Breast epithelium (tissue), 4 donors: ENCODE results near the gene HDAC4. TPM values are rescaled to one million over a fixed set of nuclear protein-coding genes. Genes with fewer than 3 reads are reported as not detected.

ENCODE experiments used
- DNase-seq, 2 donors: peaks; one replicate each; pipeline ENCODE4 v3.0.0-alpha.2; 2019; ENCODE audit warnings: low spot score in 2 of 2
- H3K27ac ChIP-seq, 2 donors: fragments of 200-600 bp; sonication (generic) in 1 of 2; one replicate each; pipeline ENCODE4 v1.5.1; 2016 to 2019; ENCODE audit warnings: mild to moderate bottlenecking in 1 of 2
- H3K27me3 ChIP-seq, 2 donors: fragments of 200-600 bp; sonication (generic) in 1 of 2; one replicate each; pipeline versions ENCODE4 v1.5.1 to v1.6.0; 2017 to 2019; ENCODE audit warnings: control low read depth in 1 of 2, mild to moderate bottlenecking in 1 of 2
- H3K36me3 ChIP-seq: fragments of 200-600 bp; one replicate; pipeline ENCODE4 v1.5.1; 2019
- H3K4me1 ChIP-seq, 2 donors: fragments of 200-600 bp; sonication (generic); one replicate each; pipeline ENCODE4 v1.5.1; 2016 to 2019; ENCODE audit warnings: control low read depth in 1 of 2
- H3K4me3 ChIP-seq, 3 donors: fragments of 200-600 bp; sonication (generic); 1 replicate in 2 of 3; 2 replicates in 1 of 3; pipeline ENCODE4 v1.5.1; 2016 to 2019; ENCODE audit warnings: mild to moderate bottlenecking in 3 of 3, moderate library complexity in 2 of 3
- H3K9me3 ChIP-seq, 2 donors: fragments of 200-600 bp; sonication (generic) in 1 of 2; one replicate each; pipeline ENCODE4 v1.5.1; 2016 to 2019; ENCODE audit warnings: control low read depth in 1 of 2
- POLR2A ChIP-seq: fragments of 450-650 bp; IDR thresholded peaks from one replicate; pipeline ENCODE4 v1.6.1; 2016; ENCODE audit warnings: antibody characterized with exemption, mild to moderate bottlenecking, moderate library complexity
- POLR2AphosphoS5 ChIP-seq, 3 donors: sonication (generic); formaldehyde crosslinking; IDR thresholded peaks; one replicate each; pipeline ENCODE4 v1.6.1; 2017; ENCODE audit warnings: antibody characterized with exemption in 3 of 3
- intact Hi-C: fragments of 100-400 bp; cut with DNase I; formaldehyde crosslinking; loops from one replicate; pipeline ENCODE4 v1.15.1; 2023; ENCODE audit warnings: low total_unique reads
- total RNA-seq, 3 donors: library from RNA; depleted of rRNA; stranded (reverse); fragments of >200 nt; gene quantifications; one replicate each; pipeline ENCODE4 v1.1.0, GENCODE V29; 2016
- TF ChIP-seq, protein P1 (sequence below), 3 donors: fragments of 450-650 bp; IDR thresholded peaks; one replicate each; pipeline ENCODE4 v1.5.1; 2016 to 2017; ENCODE audit warnings: antibody characterized with exemption in 3 of 3, mild to moderate bottlenecking in 3 of 3, moderate library complexity in 3 of 3

HDAC4 gene
- total RNA-seq, 3 donors from 2014 or later, result 20.3 to 36.0 (median 32.8) TPM

GRCh38 chr2:239125726-239126675, 274.8 kb downstream of the HDAC4 start:
- H3K27me3 ChIP-seq, result no peaks in the 10 kb centered on the region
- DNase-seq, result no peak
- H3K4me1 ChIP-seq, result no peaks in the 10 kb centered on the region
- no peak overlapping the region for H3K27ac ChIP-seq
- H3K9me3 ChIP-seq, result no peaks in the 10 kb centered on the region
- H3K4me3 ChIP-seq, result no peak overlapping the region
- intact Hi-C loops, result no loop called here
- no peaks in the 10 kb centered on the region for H3K36me3 ChIP-seq
- no peak for TF ChIP-seq POLR2AphosphoS5 (IDR thresholded peaks at IDR 0.05)
- TF ChIP-seq POLR2A, result no peak
- TF ChIP-seq, protein P1, sequence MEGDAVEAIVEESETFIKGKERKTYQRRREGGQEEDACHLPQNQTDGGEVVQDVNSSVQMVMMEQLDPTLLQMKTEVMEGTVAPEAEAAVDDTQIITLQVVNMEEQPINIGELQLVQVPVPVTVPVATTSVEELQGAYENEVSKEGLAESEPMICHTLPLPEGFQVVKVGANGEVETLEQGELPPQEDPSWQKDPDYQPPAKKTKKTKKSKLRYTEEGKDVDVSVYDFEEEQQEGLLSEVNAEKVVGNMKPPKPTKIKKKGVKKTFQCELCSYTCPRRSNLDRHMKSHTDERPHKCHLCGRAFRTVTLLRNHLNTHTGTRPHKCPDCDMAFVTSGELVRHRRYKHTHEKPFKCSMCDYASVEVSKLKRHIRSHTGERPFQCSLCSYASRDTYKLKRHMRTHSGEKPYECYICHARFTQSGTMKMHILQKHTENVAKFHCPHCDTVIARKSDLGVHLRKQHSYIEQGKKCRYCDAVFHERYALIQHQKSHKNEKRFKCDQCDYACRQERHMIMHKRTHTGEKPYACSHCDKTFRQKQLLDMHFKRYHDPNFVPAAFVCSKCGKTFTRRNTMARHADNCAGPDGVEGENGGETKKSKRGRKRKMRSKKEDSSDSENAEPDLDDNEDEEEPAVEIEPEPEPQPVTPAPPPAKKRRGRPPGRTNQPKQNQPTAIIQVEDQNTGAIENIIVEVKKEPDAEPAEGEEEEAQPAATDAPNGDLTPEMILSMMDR (IDR thresholded peaks at IDR 0.05), result no peak

DNA sequence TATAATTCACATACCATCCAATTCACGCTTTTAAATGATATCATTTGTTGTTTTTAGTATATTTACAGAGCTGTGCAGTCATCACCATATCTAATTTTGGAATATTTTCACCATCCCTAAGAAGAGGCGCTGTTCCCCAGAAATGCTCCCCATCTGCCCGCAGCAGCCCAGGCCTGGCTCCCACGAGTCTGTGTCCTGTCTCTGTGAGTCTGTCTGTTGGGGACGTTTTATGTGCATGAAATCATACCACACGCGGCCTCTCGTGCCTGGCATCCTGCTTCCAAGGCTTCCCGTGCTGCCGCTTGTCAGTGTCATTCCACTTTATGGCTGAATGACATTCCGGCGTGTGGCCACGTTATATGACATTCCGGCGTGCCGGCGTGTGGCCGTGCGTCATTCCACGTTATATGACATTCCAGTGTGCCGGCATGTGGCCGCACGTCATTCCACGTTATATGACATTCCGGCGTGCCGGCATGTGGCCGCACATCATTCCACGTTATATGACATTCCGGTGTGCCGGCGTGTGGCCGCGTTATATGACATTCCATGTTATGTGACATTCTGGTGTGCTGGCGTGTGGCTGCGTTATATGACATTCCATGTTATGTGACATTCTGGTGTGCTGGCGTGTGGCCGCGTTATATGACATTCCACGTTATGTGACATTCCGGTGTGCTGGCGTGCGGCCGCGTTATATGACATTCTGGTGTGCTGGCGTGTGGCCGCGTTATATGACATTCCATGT, 276.5 kb downstream of the HDAC4 start:
- no peak overlapping the region for H3K4me3 ChIP-seq
- no peak overlapping the region for H3K27ac ChIP-seq
- TF ChIP-seq, protein P1 (IDR thresholded peaks at IDR 0.05), result no peak
- TF ChIP-seq POLR2A (no peak), POLR2AphosphoS5 (IDR thresholded peaks at IDR 0.05) (no peak)
- no peaks in the 10 kb centered on the region for H3K9me3 ChIP-seq
- intact Hi-C loops, result no loop called here
- DNase-seq, result no peak
- H3K36me3 ChIP-seq, result no peaks in the 10 kb centered on the region
- H3K4me1 ChIP-seq, result no peaks in the 10 kb centered on the region
- H3K27me3 ChIP-seq, result no peaks in the 10 kb centered on the region

- Histone ChIP-seq H3K4me1 (no peaks in the 10 kb centered on the region), H3K4me3 (no peak overlapping the region), H3K27ac (no peak overlapping the region), H3K36me3 (no peaks in the 10 kb centered on the region), H3K9me3 (no peaks in the 10 kb centered on the region), H3K27me3 (no peaks in the 10 kb centered on the region)
- TF ChIP-seq POLR2AphosphoS5 (IDR thresholded peaks at IDR 0.05), result no peak
- no peak for DNase-seq
- intact Hi-C loops, result no loop called here
Observed at GRCh38 chr2:239122421-239123110, 278.3 kb downstream of the HDAC4 start.

DNA sequence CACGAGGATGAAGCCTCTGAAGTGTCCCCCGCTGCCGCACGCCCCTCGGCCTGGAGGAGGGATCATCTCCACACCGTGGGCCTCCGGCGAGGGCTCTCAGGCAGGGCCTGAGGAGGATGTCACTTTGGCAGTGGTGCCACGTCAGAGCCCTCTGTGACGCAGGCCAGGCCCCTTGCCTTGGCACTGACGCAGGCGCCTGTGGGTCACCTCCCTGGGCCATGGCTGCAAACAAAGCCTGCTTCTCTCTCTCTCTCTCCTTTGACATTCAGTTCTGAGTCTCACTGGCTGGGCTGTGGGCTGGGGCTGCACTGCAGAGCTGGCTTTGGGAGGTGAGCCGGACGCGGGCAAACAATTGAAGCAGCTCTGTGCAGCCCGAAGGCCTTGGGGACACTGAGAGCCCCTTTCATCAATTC, 279.2 kb downstream of the HDAC4 start:
- Histone ChIP-seq H3K4me1 (no peaks in the 10 kb centered on the region), H3K27me3 (no peaks in the 10 kb centered on the region), H3K27ac (peak overlapping the region in 1 of 2 donors; percentile 32), H3K9me3 (no peaks in the 10 kb centered on the region), H3K36me3 (no peaks in the 10 kb centered on the region), H3K4me3 (no peak overlapping the region)
- intact Hi-C loops, result no loop called here
- DNase-seq, result no peak
- TF ChIP-seq POLR2AphosphoS5 (IDR thresholded peaks at IDR 0.05), result no peak
- no peak for TF ChIP-seq POLR2A
- TF ChIP-seq, protein P1 (IDR thresholded peaks at IDR 0.05), result no peak

GRCh38 chr2:239120664-239121063, 280.2 kb downstream of the HDAC4 start:
- Histone ChIP-seq H3K27me3 (no peaks in the 10 kb centered on the region), H3K4me1 (no peaks in the 10 kb centered on the region), H3K27ac (no peak overlapping the region), H3K4me3 (no peak overlapping the region), H3K9me3 (no peaks in the 10 kb centered on the region), H3K36me3 (no peaks in the 10 kb centered on the region)
- TF ChIP-seq POLR2AphosphoS5 (IDR thresholded peaks at IDR 0.05), result no peak
- TF ChIP-seq, protein P1 (IDR thresholded peaks at IDR 0.05), result no peak
- no peak for TF ChIP-seq POLR2A
- DNase-seq, result no peak
- intact Hi-C loops, result no loop called here
